ENCODE measurements around the gene TYW1.
"Not testable (repeated sequence)": the region's sequence is repeated elsewhere in the genome, so short reads cannot be mapped to it uniquely, and the experiment has no call there.

The TYW1 gene

GRCh38 chr7:67259363-67259762 is 262.7 kb downstream of the TYW1 start:
- not testable (repeated sequence) for FAIRE-seq

GRCh38 chr7:67260166-67260586 is 263.5 kb downstream of the TYW1 start:
- not testable (repeated sequence) for FAIRE-seq

- FAIRE-seq, result not testable (repeated sequence)
Measured at GRCh38 chr7:67264000-67264399, 267.4 kb downstream of the TYW1 start.

- not testable (repeated sequence) for FAIRE-seq
Measured at GRCh38 chr7:67266070-67266469, 269.4 kb downstream of the TYW1 start.

GRCh38 chr7:67267914-67268313 is 271.3 kb downstream of the TYW1 start:
- no peak for FAIRE-seq

GRCh38 chr7:67269916-67270315 is 273.3 kb downstream of the TYW1 start:
- FAIRE-seq, result not testable (repeated sequence)
